ENCODE results near the gene PM20D2.

The PM20D2 gene

GRCh38 chr6:89180112-89180511 lies 34.3 kb downstream of the PM20D2 start:
- ChIA-PET CTCF (interaction anchor here (1.4 kb wide), 1 partner anchor 57 kb away, joined by 3 read pairs; no protein-coding TSS in a partner anchor), POLR2A (interaction anchor here (0.6 to 1.2 kb wide), 2 partner anchors 27 to 30 kb away, joined by 3 read pairs; no protein-coding TSS in a partner anchor)
- Histone ChIP-seq H3K9me3 (ENCODE audit: control insufficient read depth, insufficient read depth, low read depth, low read length) (no peaks in the 10 kb centered on the region), H3K4me1 (ENCODE audit: control insufficient read depth, insufficient read depth, low read length) (no peaks in the 10 kb centered on the region), H3K27ac (ENCODE audit: extremely low read depth, low read depth, low read length) (no peak overlapping the region), H3K36me3 (ENCODE audit: control insufficient read depth in 2 of 2, insufficient read depth in 1 of 2, low read length in 2 of 2) (no peaks in the 10 kb centered on the region), H3K4me3 (ENCODE audit: low read depth, low read length) (no peak overlapping the region)
- no peak for TF ChIP-seq ZNF133 (tag by site-specific recombination; IDR thresholded peaks at IDR 0.05)
- no peak for TF ChIP-seq ZNF555 (tag by site-specific recombination; conservative IDR thresholded peaks at IDR 0.05)
- TF ChIP-seq ZNF202 (tag by site-specific recombination; IDR thresholded peaks at IDR 0.05; ENCODE audit: borderline replicate concordance), result no peak
- TF ChIP-seq, protein P1, sequence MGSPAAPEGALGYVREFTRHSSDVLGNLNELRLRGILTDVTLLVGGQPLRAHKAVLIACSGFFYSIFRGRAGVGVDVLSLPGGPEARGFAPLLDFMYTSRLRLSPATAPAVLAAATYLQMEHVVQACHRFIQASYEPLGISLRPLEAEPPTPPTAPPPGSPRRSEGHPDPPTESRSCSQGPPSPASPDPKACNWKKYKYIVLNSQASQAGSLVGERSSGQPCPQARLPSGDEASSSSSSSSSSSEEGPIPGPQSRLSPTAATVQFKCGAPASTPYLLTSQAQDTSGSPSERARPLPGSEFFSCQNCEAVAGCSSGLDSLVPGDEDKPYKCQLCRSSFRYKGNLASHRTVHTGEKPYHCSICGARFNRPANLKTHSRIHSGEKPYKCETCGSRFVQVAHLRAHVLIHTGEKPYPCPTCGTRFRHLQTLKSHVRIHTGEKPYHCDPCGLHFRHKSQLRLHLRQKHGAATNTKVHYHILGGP (tag by site-specific recombination; IDR thresholded peaks at IDR 0.05), result no peak

DNA sequence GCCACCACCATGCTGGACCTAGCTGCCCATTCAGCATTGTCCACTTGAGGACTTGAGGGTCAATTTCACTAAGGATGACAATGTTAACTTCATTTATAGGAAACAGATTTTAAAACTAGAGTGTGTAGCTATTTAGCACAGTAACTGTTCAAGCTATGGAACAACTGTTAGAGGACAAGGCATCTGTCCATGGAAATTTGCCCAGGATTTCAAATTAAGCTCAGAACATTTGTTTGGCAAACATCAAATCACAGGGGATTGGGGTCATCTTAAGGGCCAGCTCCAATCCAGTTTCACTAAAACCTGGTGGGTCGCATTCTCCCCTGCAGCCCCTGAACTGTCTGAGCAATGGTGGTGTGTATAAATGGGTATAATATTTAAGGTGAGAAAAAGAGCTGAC lies 35.1 kb downstream of the PM20D2 start:
- Histone ChIP-seq H3K36me3 (ENCODE audit: control insufficient read depth in 2 of 2, insufficient read depth in 1 of 2, low read length in 2 of 2) (no peaks in the 10 kb centered on the region), H3K27ac (ENCODE audit: extremely low read depth, low read depth, low read length) (no peak overlapping the region), H3K9me3 (ENCODE audit: control insufficient read depth, insufficient read depth, low read depth, low read length) (no peaks in the 10 kb centered on the region), H3K4me3 (ENCODE audit: low read depth, low read length) (no peak overlapping the region), H3K4me1 (ENCODE audit: control insufficient read depth, insufficient read depth, low read length) (no peaks in the 10 kb centered on the region)
- ChIA-PET POLR2A (no interaction called here), CTCF (interaction anchor here (0.6 to 1.4 kb wide), 3 partner anchors 51 to 1431 kb away, joined by 3 to 4 read pairs (median 3); no protein-coding TSS in a partner anchor)
- TF ChIP-seq ZNF704 (tag by site-specific recombination; IDR thresholded peaks at IDR 0.05) (no peak), ZNF274 (IDR thresholded peaks at IDR 0.05; ENCODE audit: low read length) (no peak), ZNF274 (tag by site-specific recombination; IDR thresholded peaks at IDR 0.05; ENCODE audit: borderline replicate concordance) (no peak), ZBTB8A (tag by site-specific recombination; IDR thresholded peaks at IDR 0.05) (no peak), BCL11A (tag by site-specific recombination; IDR thresholded peaks at IDR 0.05; ENCODE audit: low read depth) (no peak), TCF7L2 (IDR thresholded peaks at IDR 0.05; ENCODE audit: borderline replicate concordance, low read depth, low read length) (no peak)

DNA sequence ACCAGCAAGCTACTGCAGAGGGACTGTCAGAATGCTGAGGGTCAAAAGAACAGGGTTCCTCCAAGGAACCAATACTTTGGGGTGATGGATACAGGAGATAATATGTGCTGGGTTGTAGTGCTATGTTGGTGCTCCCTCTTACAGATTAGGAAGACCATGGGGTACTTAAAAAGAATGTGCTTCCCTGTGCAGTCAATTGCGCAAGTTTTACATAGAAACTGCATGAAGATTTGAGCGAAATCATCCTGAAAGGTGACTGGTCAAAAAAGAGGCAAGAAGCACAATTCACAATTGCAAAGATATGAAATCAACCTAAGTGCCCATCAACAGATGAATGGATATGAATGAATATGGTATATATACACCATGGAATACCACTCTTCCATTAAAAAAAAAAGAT lies 37.4 kb downstream of the PM20D2 start:
- no peak overlapping the region for H3K27ac ChIP-seq (ENCODE audit: extremely low read depth, low read depth, low read length)
- no peaks in the 10 kb centered on the region for H3K4me1 ChIP-seq (ENCODE audit: control insufficient read depth, insufficient read depth, low read length)
- ChIA-PET CTCF (interaction anchor here (0.8 kb wide), 1 partner anchor 49 kb away, joined by 5 read pairs; no protein-coding TSS in a partner anchor), POLR2A (interaction anchor here (1.0 kb wide), 1 partner anchor 38 kb away, joined by 5 read pairs; no protein-coding TSS in a partner anchor)
- H3K9me3 ChIP-seq (ENCODE audit: control insufficient read depth, insufficient read depth, low read depth, low read length), result no peaks in the 10 kb centered on the region
- no peaks in the 10 kb centered on the region for H3K36me3 ChIP-seq (ENCODE audit: control insufficient read depth in 2 of 2, insufficient read depth in 1 of 2, low read length in 2 of 2)
- no peak overlapping the region for H3K4me3 ChIP-seq (ENCODE audit: low read depth, low read length)
- no peak for TF ChIP-seq ZNF324 (tag by site-specific recombination; IDR thresholded peaks at IDR 0.05)
- no peak for TF ChIP-seq OVOL3 (tag by site-specific recombination; IDR thresholded peaks at IDR 0.05)
- TF ChIP-seq ZNF629 (tag by site-specific recombination; IDR thresholded peaks at IDR 0.05), result no peak
- no peak for TF ChIP-seq ZNF394 (tag by site-specific recombination; IDR thresholded peaks at IDR 0.05; ENCODE audit: borderline replicate concordance)

DNA sequence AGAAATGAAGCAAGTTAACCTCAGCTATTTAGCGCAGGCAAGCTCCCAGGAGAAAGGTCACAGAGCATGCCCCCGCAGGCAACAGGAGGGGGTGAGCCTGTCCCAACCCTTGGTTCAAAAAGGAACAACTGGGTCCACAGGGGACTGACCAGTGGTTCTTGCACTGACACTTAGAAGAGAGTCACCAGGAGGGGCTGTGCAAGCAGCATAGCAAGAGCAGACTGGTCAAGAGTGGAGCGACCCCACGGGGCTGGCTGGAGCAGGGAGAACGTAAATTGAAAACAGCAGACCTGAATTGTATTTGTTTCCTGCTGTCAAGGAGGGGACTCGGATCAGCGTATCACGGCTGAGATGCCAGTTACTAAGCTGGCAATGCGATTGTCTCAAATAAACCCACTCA lies 38.5 kb downstream of the PM20D2 start:
- Histone ChIP-seq H3K9me3 (ENCODE audit: control insufficient read depth, insufficient read depth, low read depth, low read length) (no peaks in the 10 kb centered on the region), H3K4me3 (ENCODE audit: low read depth, low read length) (no peak overlapping the region), H3K4me1 (ENCODE audit: control insufficient read depth, insufficient read depth, low read length) (no peaks in the 10 kb centered on the region), H3K36me3 (ENCODE audit: control insufficient read depth in 2 of 2, insufficient read depth in 1 of 2, low read length in 2 of 2) (no peaks in the 10 kb centered on the region), H3K27ac (ENCODE audit: extremely low read depth, low read depth, low read length) (no peak overlapping the region)
- CTCF ChIA-PET, result interaction anchor here (0.8 kb wide), 1 partner anchor 50 kb away, joined by 5 read pairs; no protein-coding TSS in a partner anchor
- POLR2A ChIA-PET, result no interaction called here
- no peak for TF ChIP-seq ZBTB11 (tag by site-specific recombination; conservative IDR thresholded peaks at IDR 0.05; ENCODE audit: low read depth)
- no peak for TF ChIP-seq ZNF48 (tag by site-specific recombination; IDR thresholded peaks at IDR 0.05)
- TF ChIP-seq MZF1 (tag by site-specific recombination; IDR thresholded peaks at IDR 0.05; ENCODE audit: borderline replicate concordance), result no peak
- no peak for TF ChIP-seq ZNF366 (tag by site-specific recombination; conservative IDR thresholded peaks at IDR 0.05)
- TF ChIP-seq ZNF677 (tag by site-specific recombination; IDR thresholded peaks at IDR 0.05), result no peak
- no peak for TF ChIP-seq ZNF174 (tag by site-specific recombination; IDR thresholded peaks at IDR 0.05)
- no peak for TF ChIP-seq ZSCAN30 (tag by site-specific recombination; IDR thresholded peaks at IDR 0.05)
- TF ChIP-seq ZNF202 (tag by site-specific recombination; IDR thresholded peaks at IDR 0.05; ENCODE audit: borderline replicate concordance), result no peak
- TF ChIP-seq REPIN1 (tag by site-specific recombination; IDR thresholded peaks at IDR 0.05; ENCODE audit: low read depth), result no peak
- TF ChIP-seq KLF7 (tag by site-specific recombination; IDR thresholded peaks at IDR 0.05; ENCODE audit: borderline replicate concordance), result no peak
